ENCODE measurements around the gene GAPDHS. TPM values are rescaled to one million over a fixed set of nuclear protein-coding genes. Genes with fewer than 3 reads are reported as not detected.
A peak's percentile ranks its signal among the peaks of the same experiment; 100 is the strongest.

The GAPDHS gene
- total RNA-seq, 1 donor, result not detected

DNA sequence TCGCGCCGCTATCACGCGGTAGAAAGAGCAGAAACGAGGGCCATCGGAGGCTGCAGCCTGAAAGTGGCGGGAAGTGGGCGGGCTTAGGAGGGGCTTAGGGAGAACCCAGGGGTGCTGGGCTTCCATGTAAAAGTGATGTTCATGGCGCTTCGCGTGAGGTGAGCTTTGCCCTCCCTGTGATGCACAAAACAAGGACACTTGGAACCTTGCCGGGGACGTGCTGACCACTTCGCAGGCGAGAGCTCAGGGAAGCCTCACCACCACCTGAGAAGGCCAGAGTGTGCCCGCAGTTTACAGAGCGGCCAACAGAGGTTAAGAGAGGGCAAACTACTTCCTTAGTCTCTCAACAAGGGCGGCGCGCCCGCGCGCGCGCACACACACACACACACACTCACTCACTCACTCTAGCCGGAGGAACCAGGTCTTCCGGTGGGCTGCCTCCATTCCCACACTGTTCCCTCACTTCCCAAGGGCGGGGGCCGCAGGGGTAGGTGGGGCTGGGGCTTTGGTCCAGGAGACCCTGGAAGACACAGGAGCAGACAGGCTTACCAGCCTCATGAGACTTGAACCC, 651 bp downstream of the GAPDHS start:
- peak in 2 of 3 donors; percentile 77 to 83 for DNase-seq (ENCODE audit: low read depth in 2 of 3, low spot score in 2 of 3)

DNA sequence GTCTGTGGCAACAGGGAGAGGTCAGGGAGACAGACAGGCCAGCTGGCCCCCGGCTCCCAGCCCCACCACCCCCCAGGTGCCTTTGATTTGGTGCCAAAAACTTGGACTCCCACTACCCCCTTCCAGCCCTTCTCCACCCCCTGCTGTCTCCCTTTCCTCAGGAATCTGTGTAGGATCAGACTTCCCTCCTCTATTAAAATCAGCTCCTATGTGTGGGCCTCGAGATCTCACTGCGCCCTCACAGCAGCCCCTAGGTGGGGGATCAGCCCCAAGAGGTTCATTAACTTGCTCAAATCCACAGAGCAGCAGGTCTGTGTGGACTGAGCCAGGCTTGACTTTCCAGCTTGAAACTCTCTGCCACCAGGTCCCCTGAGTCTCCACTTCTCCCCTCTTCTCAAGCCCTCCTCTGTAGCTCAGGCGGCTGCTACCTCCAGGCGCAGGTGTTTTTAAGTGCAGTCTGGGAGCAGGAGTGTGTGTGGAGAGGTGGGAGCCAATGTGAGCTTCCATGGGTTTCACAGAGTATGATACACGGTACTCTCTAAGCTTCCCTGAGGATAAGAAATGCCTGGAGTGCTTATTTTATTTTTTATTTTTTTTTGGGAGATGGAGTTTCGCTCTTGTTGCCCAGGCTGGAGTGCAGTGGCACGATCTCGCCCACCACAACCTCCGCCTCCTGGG, 1.7 kb downstream of the GAPDHS start:
- DNase-seq (ENCODE audit: low read depth in 2 of 3, low spot score in 2 of 3), result no peak

DNA sequence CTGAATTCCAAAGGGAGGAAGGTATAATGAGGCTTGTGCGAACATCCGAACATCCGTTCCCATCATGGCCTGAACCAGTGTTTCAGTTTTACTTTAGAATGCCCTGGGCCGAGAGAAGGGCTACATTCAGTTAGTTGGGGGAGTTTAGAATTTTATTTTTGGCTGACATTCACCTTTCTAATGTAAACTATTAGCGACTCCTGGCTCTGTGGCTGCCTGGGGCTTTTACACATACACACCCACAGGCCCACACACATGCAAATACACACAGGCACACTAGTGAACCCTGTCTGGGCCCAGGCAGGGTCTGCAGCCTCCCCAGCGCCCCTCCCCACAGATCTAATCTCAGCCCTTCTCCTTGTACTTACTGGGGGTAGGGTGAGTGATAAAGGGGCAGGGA, 6.1 kb downstream of the GAPDHS start:
- no peak for DNase-seq (ENCODE audit: low read depth in 2 of 3, low spot score in 2 of 3)

DNA sequence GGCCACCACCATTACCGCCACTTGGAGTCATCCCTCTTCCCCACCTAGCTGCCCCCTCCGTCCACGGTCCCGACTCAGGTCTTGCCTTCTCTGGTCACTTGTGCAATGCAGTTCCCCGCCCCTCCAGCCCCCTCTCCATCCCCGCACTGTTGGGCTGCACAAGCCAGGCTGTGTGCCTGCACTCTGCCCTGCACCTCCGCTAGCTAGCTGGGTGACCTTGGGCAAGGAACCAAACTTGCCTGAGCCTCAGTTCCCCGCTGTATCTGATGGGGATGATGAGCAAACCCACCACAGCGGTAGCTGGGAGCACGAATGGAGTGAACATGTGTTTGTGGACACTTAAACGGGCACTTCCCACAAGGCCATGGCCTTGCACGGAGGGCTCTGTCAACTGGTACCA, 6.6 kb downstream of the GAPDHS start:
- no peak for DNase-seq (ENCODE audit: low read depth in 2 of 3, low spot score in 2 of 3)

DNA sequence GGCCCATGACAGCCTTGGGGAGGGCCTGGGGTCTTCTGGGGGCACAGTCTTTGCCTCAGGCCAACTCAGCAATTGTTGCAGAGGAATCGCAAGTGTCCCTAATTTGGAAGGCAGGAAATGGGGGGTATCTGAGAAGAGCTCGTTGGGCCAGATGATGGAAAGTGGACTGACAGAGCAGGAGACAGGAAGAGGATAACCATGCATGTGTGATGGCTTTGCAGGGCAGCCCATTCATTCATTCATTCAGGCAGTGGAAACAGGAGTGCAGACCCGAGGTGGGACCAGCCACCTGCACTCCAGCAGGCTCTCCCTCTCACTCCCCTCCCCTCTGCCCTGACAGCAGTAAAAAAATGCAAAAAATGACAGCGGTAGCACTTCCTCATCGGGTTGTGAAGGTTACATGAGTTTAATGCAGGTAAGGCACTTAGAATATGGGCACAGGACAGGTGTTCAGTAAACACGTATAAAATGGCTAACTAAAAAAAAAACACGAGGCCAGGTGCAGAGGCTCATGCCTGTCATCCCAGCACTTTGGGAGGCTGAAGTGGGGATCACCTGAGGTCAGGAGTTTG, 7.2 kb downstream of the GAPDHS start:
- DNase-seq (ENCODE audit: low read depth in 2 of 3, low spot score in 2 of 3), result no peak

DNA sequence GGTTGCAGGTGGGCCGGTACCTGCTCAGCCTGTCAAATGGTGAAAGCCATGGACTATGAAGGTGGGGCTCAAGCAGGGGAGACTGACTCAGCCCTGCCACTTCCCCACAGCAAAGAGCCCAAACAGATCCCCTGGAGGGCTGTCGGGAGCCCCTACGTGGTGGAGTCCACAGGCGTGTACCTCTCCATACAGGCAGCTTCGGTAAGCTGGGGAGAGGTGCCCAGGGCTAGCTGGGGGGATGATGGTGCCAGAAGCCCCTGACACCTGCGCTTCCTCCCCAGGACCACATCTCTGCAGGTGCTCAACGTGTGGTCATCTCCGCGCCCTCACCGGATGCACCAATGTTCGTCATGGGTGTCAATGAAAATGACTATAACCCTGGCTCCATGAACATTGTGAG, 9.0 kb downstream of the GAPDHS start:
- no peak for DNase-seq (ENCODE audit: low read depth in 2 of 3, low spot score in 2 of 3)

DNA sequence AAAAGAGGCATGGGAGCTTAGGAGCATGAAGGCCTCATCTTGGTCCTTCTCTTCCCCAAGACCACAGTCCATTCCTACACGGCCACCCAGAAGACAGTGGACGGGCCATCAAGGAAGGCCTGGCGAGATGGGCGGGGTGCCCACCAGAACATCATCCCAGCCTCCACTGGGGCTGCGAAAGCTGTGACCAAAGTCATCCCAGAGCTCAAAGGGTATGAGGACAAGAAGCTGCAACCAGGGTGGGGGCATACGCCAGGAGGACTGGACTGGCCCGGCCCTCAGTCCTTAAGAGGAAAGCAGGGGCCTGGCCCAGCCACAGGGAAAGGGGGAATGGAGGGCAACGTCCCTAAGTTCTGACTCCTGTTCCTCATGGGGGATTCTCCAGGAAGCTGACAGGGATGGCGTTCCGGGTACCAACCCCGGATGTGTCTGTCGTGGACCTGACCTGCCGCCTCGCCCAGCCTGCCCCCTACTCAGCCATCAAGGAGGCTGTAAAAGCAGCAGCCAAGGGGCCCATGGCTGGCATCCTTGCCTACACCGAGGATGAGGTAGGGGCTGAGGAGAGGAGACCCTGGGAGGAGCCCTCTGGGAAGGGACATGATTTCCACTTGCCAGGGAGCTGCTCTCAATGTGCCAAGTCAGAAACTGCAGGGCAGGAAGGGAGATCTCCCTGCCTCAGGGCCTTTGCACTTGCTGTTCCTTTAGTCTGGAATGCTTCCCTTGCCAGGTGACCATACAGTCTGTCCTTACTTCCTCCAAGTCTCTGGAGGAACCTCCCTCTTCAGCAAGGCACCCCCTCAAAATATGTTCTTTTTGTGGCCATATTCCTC, 10.2 kb downstream of the GAPDHS start:
- DNase-seq (ENCODE audit: low read depth in 2 of 3, low spot score in 2 of 3), result no peak

DNA sequence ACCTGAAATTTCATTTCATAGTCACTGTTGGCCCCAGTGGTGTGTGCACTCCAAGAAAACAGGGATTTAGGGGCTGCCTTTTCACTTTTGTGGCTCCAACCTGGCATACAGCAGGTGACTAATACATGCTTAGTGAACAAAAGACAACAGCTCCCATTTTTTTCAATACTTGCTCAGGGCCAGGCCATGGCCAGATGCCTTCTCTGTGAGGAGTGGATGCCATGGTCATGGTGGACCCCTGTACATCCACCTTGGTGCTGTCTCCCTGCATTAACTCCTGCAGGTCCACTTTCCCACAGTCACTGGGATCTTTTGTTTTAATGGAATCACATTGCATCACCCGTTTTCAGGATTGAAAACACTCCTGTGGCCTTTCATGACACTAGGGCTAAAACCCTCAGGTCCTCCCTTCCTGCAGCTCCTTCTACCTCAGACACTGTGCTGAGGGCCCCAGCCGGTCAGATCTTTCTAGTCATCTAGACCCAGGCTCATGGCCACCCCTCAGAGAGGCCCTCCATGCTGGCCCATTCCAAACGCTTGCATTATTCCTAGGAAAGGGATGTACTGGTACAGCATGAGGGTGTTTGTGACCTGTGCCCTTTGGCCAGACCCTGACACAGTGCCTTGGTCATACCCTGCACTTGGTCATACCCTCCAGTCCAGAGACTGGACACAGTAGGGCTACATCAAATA, 11.0 kb downstream of the GAPDHS start:
- DNase-seq (ENCODE audit: low read depth in 2 of 3, low spot score in 2 of 3), result no peak

DNA sequence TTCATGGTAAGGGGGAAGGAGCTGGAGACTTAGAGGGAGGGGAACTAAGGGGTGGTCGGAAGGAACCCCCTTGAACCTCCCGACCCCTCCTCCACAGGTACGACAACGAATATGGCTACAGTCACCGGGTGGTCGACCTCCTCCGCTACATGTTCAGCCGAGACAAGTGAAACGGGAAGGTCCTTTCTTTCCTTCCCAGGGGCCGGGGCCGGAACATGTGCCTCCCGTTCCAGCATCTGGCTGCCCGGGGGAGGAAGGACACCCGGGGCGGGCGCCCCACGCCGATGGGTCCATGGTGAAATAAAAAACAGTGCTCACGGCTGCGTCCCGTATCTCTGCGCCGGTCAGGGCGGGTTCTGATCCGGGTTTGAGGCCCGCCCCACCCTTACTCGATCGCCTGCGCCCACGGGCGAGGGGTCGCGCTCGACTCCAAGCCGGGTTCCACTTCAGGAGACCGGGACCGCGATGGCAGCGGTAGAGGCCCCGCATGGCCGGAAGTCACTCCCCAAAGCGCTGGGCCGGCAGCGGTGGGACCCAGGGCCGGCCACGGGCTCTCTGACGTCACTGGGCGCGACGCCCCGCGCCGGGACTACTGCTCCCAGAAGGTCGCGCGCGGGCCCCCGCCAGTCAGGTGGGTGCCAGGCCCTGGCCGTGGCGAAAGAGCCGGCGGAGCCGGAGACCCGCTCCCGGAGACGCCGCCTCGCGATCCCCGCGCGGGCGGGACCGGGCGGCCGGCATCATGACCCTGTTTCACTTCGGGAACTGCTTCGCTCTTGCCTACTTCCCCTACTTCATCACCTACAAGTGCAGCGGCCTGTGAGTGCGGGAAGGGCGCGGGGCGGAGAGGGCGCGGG, 12.0 kb downstream of the GAPDHS start, which contains the start of gene TMEM147:
Gene TMEM147, plus strand, starts transcription at position 626 of the 854 bp plus-strand sequence. Its CDS starts 114 bp downstream, at position 740.
- peak; percentile 54 to 84 (median 83) for DNase-seq (ENCODE audit: low read depth in 2 of 3, low spot score in 2 of 3)

DNA sequence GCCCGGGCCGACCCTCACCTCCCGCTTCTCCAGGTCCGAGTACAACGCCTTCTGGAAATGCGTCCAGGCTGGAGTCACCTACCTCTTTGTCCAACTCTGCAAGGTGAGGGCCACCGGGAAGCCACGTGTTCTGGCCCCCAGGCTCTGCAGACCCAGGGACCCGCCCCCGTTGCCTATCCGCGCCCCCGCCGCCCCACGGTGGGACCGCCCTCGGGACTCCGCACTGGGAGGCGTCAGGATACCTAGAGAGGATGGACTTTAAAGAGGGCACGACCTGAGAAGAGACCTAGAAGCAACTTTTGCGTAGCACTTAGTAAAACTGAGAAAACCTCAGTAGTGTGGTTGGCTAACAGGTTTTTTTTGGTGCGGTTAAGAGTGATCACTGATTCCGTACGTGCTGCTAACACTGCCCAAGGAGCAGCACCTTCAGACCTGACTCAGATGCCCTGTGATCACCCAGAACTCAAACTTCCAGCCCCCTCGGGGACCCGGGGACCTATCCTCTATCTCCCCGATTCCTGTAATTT, 12.7 kb downstream of the GAPDHS start:
- peak in 1 of 3 donors; percentile 19 for DNase-seq (ENCODE audit: low read depth in 2 of 3, low spot score in 2 of 3)

DNA sequence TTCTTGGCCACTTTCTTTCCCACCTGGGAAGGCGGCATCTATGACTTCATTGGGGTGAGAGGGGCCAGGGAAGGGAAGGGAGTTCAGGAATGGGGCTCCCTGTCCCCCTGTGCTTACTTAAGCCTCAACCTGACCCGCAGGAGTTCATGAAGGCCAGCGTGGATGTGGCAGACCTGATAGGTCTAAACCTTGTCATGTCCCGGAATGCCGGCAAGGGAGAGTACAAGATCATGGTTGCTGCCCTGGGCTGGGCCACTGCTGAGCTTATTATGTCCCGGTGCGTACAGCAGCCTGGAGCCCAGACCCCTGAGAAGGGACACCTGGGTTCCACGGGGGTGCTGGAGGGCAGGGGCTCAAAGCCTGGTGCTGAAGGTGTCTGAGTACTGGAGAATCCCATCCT, 13.3 kb downstream of the GAPDHS start:
- no peak for DNase-seq (ENCODE audit: low read depth in 2 of 3, low spot score in 2 of 3)

DNA sequence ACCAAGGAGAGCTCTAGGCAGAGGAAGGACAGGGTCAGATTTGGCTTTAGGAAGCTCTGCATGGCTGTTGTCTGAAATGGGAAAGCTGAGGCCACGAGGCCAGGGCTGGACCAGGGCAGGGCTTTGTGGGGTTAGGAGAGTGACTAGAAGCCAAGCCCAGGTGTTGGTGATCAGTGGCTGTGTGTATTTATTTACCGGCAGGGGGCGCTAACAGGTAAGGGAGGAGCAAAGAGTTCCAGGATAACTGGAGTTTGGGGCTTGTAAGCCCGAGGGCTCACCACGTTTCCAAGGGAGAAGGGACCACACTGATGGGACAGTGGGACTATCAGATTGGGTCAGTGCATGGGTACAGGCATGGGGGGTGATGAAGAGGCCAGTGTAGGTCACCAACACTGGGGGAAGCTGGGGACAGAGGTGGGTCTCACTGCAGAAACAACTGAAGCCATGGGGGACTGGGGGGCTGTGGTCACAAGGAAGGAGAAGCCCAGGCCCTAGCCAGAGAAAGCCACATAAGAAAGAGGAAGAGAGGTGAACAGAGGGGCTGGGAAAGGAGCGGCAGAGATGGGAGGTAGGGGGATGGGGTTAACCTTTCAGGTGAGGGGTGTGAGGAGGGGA, 16.0 kb downstream of the GAPDHS start:
- peak; percentile 52 to 85 (median 58) for DNase-seq (ENCODE audit: low read depth in 2 of 3, low spot score in 2 of 3)

DNA sequence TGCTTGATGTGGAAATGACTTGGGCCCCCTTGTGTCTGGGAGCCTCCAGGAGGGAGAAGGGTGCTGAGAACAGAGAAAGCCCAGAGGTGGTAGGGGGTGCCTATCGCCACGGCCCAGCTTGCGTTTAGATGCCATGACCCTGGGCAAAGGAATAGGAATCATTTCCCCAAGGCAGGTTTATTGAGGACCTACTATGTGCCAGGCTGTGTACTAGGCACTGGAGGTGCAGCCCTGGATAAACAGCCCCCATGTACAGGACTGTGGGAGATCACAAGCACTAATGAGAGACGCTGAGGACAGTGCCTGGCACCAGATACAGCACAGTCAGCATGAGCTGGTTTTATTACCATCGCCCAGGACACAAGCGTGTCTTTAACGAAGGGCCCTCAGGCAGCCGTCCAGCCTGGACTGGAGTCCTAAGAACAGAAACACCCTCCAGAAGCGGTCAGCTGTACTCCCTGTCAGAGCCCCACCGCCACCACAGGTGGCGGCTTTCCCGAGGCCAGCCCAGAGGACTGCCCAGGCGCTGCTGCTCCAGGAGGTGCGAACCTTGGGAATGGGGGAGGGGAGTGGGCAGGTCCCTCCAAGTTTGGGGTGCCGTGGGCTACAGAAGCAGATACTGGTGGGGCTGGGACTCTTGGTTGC, 16.7 kb downstream of the GAPDHS start:
- no peak for DNase-seq (ENCODE audit: low read depth in 2 of 3, low spot score in 2 of 3)

DNA sequence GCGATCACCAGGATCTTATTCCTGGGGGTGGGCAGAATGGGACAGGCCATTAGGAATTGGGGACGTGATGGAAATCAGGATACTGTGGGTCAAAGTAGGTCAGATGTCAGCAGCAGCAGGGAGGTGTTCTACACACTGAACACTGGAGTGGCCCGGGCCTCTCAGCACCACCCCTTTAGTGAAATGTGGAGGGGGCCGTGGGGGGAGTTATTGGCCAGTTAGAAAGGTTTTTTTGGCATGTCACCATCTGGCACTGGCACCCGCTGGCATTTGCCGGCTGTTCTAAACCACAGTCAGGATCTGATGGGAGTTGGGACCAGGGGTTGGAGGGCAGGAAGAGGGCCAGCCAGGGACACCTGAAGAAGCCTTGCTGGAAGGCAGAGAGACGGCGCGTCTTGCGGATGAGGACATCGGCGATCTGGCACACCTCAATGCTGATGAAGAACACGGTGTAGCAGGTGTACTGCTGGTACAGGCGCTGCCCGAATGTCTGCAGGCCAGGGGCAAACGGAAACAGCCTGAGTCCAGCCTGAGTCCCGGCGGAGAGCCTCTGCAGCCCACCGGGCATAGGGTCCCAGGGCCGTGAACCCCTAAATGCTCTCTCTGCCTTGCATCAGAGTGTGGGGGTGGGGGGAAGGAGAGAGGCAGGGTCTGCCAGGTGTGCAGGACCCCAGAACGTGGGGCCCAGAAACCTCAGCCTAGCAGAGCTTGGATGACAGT, 18.0 kb downstream of the GAPDHS start:
- no peak for DNase-seq (ENCODE audit: low read depth in 2 of 3, low spot score in 2 of 3)

DNA sequence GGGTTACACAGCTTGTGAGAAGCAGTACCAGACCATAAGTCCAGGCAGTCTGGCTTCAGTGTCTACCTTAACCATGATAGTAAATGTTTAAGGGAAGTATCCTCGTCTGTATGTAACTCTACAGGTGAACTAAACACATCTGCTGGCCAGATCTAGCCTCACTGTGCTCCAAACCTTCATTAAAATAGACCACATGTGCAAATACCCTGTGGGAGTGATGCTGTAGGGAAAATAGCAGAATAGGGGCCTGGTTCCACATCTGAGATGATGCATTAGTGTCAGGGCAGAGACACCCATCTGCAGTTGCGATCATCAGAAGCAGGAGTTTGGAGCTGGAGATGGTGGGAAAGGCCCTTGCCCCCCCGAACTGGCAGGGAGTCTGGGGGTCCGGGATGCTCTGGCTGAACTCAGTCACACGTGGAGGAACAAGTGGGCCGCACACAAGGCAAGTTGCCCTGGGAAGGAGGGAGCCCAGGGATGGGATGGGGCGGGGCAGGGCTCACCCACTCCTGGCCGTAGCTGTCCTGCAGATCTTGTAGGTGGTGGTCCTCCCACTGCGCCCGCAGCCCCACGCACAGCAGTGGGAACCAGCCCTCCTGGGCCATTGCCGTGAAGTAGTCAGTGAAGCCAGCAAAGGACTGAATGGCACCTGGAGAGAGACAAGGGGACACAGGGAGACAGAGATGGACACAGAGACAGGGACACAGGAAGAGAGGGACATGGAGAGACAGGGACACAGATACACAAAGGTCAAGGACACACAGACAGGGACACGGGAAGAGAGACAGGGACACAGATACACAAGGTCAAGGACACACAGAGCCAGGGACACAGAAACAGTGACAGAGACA, 19.5 kb downstream of the GAPDHS start:
- no peak for DNase-seq (ENCODE audit: low read depth in 2 of 3, low spot score in 2 of 3)

DNA sequence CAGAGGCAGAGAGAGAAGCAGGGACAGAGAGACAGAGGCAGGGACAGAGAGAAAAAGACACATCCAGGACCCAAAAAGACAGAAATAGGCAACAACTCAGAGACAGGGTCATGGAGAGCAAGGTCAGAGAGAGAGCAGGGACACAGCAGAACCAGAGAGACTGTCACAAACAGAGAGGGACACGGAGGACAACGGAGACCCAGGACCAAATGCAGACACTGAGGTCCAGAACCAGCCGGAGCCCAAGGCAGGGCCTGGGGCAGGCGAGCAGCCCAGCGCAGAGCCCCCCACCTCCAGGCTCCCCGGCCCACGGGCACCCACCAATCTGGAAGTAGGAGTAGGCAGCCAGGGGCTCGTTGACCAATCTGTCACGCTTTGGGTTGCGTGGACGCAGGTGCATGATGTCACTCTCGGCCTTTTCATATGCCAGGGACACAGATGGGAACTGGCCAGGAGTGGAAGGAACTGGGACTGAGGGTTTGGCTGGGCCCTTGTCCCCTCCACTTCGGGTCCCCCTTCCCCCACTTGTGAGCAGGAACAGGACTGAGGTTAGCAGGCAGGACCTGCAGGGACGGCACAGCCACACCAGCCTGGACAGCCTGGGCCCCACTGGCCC, 20.2 kb downstream of the GAPDHS start:
- DNase-seq (ENCODE audit: low read depth in 2 of 3, low spot score in 2 of 3), result no peak

DNA sequence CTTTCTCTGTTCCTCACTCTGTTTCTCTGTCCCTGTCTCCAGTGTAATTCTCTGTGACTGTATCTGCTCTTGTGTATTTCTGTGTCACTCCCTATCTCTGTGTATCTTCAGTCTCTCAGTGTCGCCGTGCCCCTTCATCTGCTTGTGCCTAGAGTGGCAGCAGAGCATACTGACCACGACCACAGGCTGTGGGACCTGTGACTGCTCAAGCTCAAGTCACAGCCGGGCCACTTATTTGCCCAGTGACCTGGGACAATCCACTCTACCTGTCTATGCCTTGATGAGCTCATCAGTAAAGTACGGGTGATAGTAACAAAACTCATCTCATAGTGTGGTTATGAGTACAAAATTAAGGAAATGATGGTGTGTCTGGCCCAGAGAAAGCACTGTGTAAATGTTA, 20.8 kb downstream of the GAPDHS start:
- no peak for DNase-seq (ENCODE audit: low read depth in 2 of 3, low spot score in 2 of 3)

Measured in hematopoietic multipotent progenitor cell (in vitro differentiated cells).